ENCODE measurements around the gene HDAC9.

GRCh38 chr7:18538554-18539250, 43.2 kb downstream of the HDAC9 start:
- TF ChIP-seq, protein P1, sequence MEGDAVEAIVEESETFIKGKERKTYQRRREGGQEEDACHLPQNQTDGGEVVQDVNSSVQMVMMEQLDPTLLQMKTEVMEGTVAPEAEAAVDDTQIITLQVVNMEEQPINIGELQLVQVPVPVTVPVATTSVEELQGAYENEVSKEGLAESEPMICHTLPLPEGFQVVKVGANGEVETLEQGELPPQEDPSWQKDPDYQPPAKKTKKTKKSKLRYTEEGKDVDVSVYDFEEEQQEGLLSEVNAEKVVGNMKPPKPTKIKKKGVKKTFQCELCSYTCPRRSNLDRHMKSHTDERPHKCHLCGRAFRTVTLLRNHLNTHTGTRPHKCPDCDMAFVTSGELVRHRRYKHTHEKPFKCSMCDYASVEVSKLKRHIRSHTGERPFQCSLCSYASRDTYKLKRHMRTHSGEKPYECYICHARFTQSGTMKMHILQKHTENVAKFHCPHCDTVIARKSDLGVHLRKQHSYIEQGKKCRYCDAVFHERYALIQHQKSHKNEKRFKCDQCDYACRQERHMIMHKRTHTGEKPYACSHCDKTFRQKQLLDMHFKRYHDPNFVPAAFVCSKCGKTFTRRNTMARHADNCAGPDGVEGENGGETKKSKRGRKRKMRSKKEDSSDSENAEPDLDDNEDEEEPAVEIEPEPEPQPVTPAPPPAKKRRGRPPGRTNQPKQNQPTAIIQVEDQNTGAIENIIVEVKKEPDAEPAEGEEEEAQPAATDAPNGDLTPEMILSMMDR (IDR thresholded peaks at IDR 0.05; ENCODE audit: low read depth, low read length): no peak
- no peak for TF ChIP-seq EZH2phosphoT487 (IDR thresholded peaks at IDR 0.05; ENCODE audit: low read depth)

Measured in OCI-LY3 (cell line).